ENCODE results near the gene SERPINB6.
"Not testable (repeated sequence)": the region's sequence is repeated elsewhere in the genome, so short reads cannot be mapped to it uniquely, and the experiment has no call there.

The SERPINB6 gene

GRCh38 chr6:2932911-2933310 is 38.5 kb downstream of the SERPINB6 start:
- DNase-seq: not testable (repeated sequence)

DNA sequence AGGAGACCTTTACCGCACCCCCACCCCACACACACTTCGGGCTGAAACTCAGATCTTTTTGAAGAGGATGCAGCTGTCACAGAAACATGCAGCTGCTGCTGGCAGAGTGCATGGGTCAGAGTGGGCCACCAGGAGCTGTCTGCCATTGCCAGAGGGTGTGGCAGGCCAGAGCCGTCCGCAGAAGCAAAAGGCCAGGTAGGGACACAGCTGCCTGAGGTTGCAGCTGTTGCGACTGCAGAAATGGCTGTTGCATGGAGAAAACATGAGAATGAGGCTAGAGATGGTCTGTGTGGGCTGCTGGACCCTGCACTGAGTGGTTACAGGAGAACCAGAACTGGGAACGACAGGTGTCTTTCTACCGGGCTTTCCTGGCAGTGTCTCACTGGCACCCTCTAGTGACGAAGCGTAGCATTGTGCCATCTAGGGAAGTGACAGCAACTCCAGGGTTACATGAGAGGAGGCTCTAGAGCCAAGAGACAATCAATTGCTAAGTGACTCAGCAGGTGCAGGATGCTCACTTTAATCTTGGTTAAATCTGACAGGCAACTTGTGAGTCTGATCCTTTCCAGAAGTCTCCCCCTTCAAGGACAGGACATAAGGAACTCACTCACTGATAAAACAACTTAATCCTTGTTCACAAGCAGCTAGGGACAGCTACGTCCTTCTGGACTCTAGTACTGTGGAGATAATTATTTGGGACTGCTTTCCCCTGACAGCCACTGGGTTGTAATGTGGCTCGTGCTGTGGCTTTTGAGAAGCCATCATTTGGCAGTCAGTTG is 39.2 kb downstream of the SERPINB6 start:
- peak; percentile 75 for DNase-seq

- DNase-seq: no peak
These were observed 40.3 kb downstream of the SERPINB6 start for GRCh38 chr6:2931055-2931454.

- DNase-seq: not testable (repeated sequence)
These were observed 43.4 kb downstream of the SERPINB6 start for GRCh38 chr6:2927931-2928330.

DNA sequence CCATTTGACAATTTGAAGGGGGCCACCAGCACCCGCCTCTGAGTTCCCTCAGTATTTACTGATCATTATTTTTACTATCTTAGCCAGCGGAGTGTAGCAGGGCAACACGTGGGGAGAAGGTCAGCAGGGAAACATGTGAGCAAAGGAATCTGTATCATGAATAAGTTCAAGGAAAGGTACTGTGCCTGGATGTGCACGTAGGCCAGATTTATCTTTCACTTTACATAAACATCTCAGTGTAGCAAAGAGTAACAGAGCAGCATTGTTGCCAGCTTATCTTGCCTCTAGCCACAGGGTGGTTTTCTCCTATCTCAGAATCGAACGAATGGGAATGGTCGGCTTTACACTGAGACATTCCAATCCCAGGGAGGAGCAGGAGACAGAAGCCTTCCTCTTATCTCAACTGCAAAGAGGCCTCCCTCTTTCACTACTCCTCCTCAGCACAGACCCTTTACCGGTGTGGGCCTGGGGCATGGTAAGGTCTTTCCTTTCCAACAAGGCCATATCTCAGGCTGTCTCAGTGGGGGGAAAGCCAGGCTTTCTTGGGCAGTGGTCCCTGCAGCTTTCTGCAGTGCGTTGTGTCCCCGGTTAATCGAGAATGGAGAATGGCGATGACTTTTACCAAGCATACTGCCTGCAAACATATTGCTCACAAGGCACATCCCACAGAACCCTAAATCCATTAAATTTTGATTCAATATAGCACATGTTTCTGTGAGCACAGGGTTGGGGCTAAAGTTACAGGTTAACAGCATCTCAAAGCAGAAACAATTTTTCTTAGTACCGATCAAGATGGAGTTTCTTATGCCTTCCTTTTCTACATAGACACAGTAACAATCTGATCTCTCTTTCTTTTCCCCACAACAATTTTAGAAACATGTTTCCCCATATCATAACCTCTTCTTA is 45.3 kb downstream of the SERPINB6 start:
- DNase-seq: not testable (repeated sequence)

- no peak for DNase-seq
These were observed 49.7 kb downstream of the SERPINB6 start for GRCh38 chr6:2921520-2922115.

DNA sequence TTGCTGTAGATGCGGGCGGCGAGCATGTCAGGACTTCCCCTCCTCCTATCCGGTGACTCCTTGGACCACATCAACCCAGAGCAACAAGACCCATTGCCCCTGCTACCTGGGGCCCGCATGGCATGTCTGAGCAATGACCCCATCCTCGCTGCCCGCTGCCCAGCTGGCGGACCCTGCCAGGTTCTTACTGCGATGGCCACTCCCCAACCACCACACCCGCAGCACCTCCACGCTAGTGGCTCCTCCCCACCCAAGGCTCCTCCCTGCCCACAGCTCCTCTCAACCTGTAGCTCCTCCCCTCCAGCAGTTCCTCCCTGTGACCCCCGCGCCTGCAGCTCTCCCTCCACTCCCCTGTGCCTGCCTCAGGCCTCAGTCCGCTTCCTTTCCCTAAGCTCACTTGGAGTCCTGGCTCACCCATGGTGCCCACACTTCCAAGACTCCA is 50.7 kb downstream of the SERPINB6 start:
- DNase-seq: no peak

DNA sequence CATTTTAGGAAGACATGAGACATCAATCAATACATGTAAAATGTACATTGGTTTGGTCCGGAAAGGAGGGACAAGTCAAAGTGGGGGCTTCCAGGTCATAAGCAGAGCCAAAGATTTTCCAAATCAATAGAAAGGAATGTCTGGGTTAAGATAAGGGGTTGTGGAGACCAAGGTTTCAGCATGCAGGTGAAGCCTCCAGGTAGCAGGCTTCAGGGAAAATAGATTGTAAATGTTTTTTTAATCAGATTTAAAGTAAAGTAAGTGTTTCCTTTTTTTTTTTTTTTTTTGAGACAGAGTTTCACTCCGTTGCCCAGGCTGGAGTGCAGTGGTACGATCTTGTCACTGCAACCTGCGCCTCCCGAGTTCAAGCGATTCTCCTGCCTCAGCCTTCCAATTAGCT is 51.5 kb downstream of the SERPINB6 start:
- DNase-seq: no peak

GRCh38 chr6:2919401-2919800 is 52.0 kb downstream of the SERPINB6 start:
- no peak for DNase-seq

- no peak for DNase-seq
These were observed 52.4 kb downstream of the SERPINB6 start for GRCh38 chr6:2918936-2919335.

GRCh38 chr6:2917801-2918445 is 53.4 kb downstream of the SERPINB6 start:
- no peak for DNase-seq

- DNase-seq: no peak
These were observed 54.3 kb downstream of the SERPINB6 start for GRCh38 chr6:2917065-2917464.

GRCh38 chr6:2916158-2916925 is 55.0 kb downstream of the SERPINB6 start:
- no peak for DNase-seq

DNA sequence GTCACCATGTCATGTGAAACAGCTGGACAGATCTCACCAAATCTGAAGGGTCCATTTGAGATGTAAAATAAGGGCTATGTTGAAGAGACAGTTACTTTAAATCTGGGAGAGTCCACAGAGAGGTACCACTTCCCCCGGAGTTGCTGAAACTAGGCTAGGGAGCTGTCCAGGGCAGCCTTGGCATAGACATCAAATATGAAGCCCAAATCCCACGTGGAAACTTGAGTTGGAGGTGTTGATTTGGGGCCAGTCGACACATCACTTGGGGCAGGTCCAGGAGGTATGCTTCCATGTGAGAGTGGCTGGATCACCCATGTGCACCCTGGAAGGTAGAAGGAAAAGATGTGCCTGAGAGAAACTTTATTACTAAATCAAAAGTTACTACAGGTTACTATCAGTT is 56.2 kb downstream of the SERPINB6 start:
- no peak for DNase-seq

GRCh38 chr6:2914318-2914660 is 57.1 kb downstream of the SERPINB6 start:
- DNase-seq: no peak

DNA sequence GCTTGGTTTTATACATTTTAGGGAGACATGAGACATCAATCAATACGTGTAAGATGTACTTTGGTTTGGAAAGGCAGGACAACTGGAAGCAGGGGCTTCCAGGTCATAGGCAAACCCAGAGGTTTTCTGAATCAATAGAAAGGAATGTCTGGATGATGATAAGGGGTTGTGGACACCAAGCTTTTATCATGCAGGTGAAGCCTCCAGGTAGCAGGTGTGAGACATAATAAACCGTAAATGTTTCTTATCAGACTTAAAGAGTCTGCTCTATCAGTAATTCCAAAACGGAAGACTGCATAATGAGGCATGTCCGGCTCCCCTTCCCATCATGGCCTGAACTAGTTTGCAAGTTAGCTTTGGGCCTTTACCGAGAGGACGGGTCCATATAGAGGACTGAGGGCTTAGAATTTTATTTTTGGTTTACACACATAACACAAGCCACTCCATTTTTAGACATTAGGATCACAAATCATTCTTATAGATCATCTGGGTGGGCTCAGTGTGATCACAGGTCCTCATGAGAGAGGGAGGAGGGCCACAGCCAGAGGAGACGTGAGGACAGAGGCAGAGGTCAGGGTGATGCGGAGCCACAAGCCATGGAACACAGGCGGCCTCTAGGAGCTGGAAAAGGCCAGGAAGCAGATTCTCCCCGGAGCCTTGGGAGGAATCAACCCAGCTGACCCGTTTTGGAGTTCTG is 57.6 kb downstream of the SERPINB6 start:
- DNase-seq: no peak

DNA sequence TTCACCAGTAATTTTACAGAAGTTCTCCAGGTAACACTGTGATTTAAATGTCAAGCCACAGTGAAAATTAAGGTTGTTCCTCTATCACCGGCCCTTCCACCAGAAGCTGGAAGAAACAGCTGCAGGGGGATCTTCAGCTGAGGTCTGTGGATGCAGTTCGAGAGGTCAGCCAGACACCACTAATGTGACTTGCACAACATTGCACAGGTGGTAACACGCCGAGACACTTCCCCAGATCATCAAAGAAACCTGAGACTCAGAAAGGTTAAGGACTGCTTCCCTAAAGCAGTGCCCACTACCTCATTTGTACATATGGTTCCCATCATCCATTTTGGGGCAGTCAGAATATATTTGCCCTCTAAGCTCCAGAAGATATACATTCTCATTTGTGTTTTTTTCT is 60.2 kb downstream of the SERPINB6 start:
- DNase-seq: no peak

DNA sequence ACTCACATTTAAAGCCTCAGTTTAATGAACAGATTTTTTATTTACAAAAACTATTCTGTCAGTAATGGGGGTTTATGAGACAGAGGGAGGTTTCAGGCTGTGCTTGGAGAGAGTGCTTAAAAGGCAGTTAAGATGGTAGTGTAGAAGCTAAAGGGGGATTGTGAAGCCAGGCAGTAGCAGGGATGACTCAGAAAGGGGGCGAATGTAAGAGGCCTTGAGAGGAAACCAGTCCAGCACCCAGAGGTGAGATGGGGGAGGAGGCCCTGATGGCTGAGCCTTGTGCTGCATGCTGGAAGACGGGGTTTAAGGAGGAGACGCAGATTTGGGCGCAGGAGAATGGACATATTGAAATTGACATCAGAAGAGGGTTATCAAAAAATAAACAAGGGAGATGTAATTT is 61.6 kb downstream of the SERPINB6 start:
- DNase-seq: no peak

- not testable (repeated sequence) for DNase-seq
These were observed 62.2 kb downstream of the SERPINB6 start for GRCh38 chr6:2909051-2909606.

DNA sequence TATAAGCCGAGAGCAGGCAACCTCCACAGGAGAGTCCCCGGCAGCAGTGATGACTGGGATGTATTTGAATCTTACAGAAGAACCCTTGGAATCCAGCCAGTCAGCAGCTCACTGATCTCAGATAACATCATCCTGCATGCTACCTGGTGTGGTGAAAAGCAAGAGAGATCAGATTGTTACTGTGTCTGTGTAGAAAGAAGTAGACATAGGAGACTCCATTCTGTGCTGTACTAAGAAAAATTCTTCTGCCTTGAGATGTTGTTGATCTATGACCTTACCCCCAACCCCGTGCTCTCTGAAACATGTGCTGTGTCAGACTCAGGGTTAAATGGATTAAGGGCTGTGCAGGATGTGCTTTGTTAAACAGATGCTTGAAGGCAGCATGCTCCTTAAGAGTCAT is 62.9 kb downstream of the SERPINB6 start:
- not testable (repeated sequence) for DNase-seq

All from NCI-H1436 treated with DMSO at 0.1 percent for 48 hours (cell line).